GM13977 (cell line): ENCODE measurements around the gene UTS2R.
"Not testable (repeated sequence)": the region's sequence is repeated elsewhere in the genome, so short reads cannot be mapped to it uniquely, and the experiment has no call there.

ENCODE experiments used
- DNase-seq: peaks from one replicate; pipeline ENCODE4 v3.0.0; 2012; ENCODE audit warnings: low spot score
- CTCF ChIP-seq: IDR thresholded peaks from 2 replicates; pipeline ENCODE4 v1.5.1; 2012; ENCODE audit warnings: mild to moderate bottlenecking, control low read depth; ENCODE audit not compliant: insufficient read depth; ENCODE audit errors: extremely low read depth, missing control alignments
- in situ Hi-C: fragments of 300-500 bp; cut with MboI; formaldehyde crosslinking; loops from one replicate; pipeline ENCODE4 v1.12.0; 2022; ENCODE audit warnings: low sequenced_read_pairs, low pct_unique_long_range_greater_than_20kb, mixed read lengths, inconsistent platforms; ENCODE audit not compliant: unreplicated experiment

Gene UTS2R

GRCh38 chr17:82344175-82344907 lies 27.2 kb upstream of the UTS2R start:
- DNase-seq: no peak
- in situ Hi-C loops: no loop called here
- TF ChIP-seq CTCF: no peak

- in situ Hi-C loops: no loop called here
- no peak for TF ChIP-seq CTCF
- no peak for DNase-seq
Measured at GRCh38 chr17:82345151-82345976, 26.2 kb upstream of the UTS2R start.

GRCh38 chr17:82346342-82347300 lies 24.9 kb upstream of the UTS2R start:
- in situ Hi-C loops: no loop called here
- no peak for DNase-seq

GRCh38 chr17:82347994-82348393 lies 23.6 kb upstream of the UTS2R start:
- in situ Hi-C loops: not testable (repeated sequence)

More at GRCh38 chr17:82346342-82347300, 24.9 kb upstream of the UTS2R start:
- no peak for TF ChIP-seq CTCF

GRCh38 chr17:82348434-82348833 lies 23.1 kb upstream of the UTS2R start:
- no peak for DNase-seq
- in situ Hi-C loops: no loop called here
- TF ChIP-seq CTCF: no peak

More at GRCh38 chr17:82347994-82348393, 23.6 kb upstream of the UTS2R start:
- DNase-seq: not testable (repeated sequence)

GRCh38 chr17:82348866-82349265 lies 22.7 kb upstream of the UTS2R start:
- in situ Hi-C loops: no loop called here
- DNase-seq: no peak
- no peak for TF ChIP-seq CTCF
